GM12878 (cell line): ENCODE results near the gene NOP56.

ENCODE experiments used
- CTCF ChIP-seq, 3 experiments: IDR thresholded peaks in 2 of 3; conservative IDR thresholded peaks in 1 of 3; 2 replicates each; pipeline ENCODE4 v1.5.1; 2011; ENCODE audit warnings: low read depth in 3 of 3, low read length in 3 of 3, mild to moderate bottlenecking in 3 of 3, control low read depth in 2 of 3, moderate library complexity in 2 of 3, inconsistent platforms in 1 of 3, mixed read lengths in 1 of 3; ENCODE audit not compliant: control insufficient read depth in 2 of 3, insufficient read depth in 1 of 3; ENCODE audit errors: extremely low read depth in 1 of 3
- EP300 ChIP-seq, 2 experiments: fragments of 150-350 bp in 1 of 2; IDR thresholded peaks; 2 replicates each; pipeline ENCODE4 v1.6.1; 2011 to 2012; ENCODE audit warnings: low read depth in 2 of 2, low read length in 2 of 2, borderline replicate concordance in 1 of 2, improper control_type of control experiment in 1 of 2, inconsistent platforms in 1 of 2; ENCODE audit not compliant: control insufficient read depth in 1 of 2
- SREBF1 ChIP-seq: IDR thresholded peaks from 2 replicates; pipeline ENCODE4 v1.6.1; 2012; ENCODE audit warnings: mild to moderate bottlenecking, low read length
- YY1 ChIP-seq: IDR thresholded peaks from 2 replicates; pipeline ENCODE4 v1.6.1; 2011; ENCODE audit warnings: low read depth, mild to moderate bottlenecking, low read length
- ZBTB4 ChIP-seq: fragments of 450-650 bp; formaldehyde crosslinking; IDR thresholded peaks from 2 replicates; pipeline ENCODE4 v1.4.0; 2022; ENCODE audit warnings: mild to moderate bottlenecking, moderate library complexity

GRCh38 chr20:2606507-2607006 lies 45.9 kb upstream of the NOP56 start:
- TF ChIP-seq CTCF (IDR thresholded peaks at IDR 0.05 in 2 of 3, conservative IDR thresholded peaks at IDR 0.05 in 1 of 3; ENCODE audit: control insufficient read depth in 2 of 3, extremely low read depth in 1 of 3, insufficient read depth in 1 of 3, low read depth in 3 of 3, low read length in 3 of 3), result no peak
- TF ChIP-seq SREBF1, result no peak
- no peak for TF ChIP-seq YY1
- TF ChIP-seq ZBTB4 (CRISPR knock-in tag), result no peak
- TF ChIP-seq EP300 (IDR thresholded peaks at IDR 0.05; ENCODE audit: borderline replicate concordance in 1 of 2, control insufficient read depth in 1 of 2, low read depth in 2 of 2, low read length in 2 of 2), result no peak
